Caki2 (cell line): ENCODE data around the gene TSC22D2. TPM values are rescaled to one million over a fixed set of nuclear protein-coding genes. Genes with fewer than 3 reads are reported as not detected.
A peak's percentile ranks its signal among the peaks of the same experiment; 100 is the strongest.

ENCODE experiments used
- DNase-seq: peaks from one replicate; pipeline ENCODE4 v3.0.0-alpha.2; 2015; ENCODE audit warnings: low read depth
- in situ Hi-C: cut with HindIII; loops from 2 replicates; pipeline ENCODE4 v1.10.0; 2016; ENCODE audit warnings: low sequenced_read_pairs, low pct_unique_long_range_greater_than_20kb, mixed read lengths
- total RNA-seq: library from RNA; depleted of rRNA; stranded (reverse); fragments of >200 nt; shearing (Covaris generic); gene quantifications from 2 replicates; pipeline ENCODE4 v1.2.3, GENCODE V29; 2014; ENCODE audit warnings: low replicate concordance

TSC22D2 gene
- total RNA-seq, 1 experiment from 2014 or later: 6.2 TPM

GRCh38 chr3:150433347-150433746, 25.2 kb downstream of the TSC22D2 start:
- in situ Hi-C loops: no loop called here

GRCh38 chr3:150434234-150434633, 26.1 kb downstream of the TSC22D2 start:
- in situ Hi-C loops: no loop called here

More at GRCh38 chr3:150433347-150433746, 25.2 kb downstream of the TSC22D2 start:
- no peak for DNase-seq

GRCh38 chr3:150436161-150436560, 28.1 kb downstream of the TSC22D2 start:
- in situ Hi-C loops: no loop called here
- DNase-seq: no peak

More at GRCh38 chr3:150434234-150434633, 26.1 kb downstream of the TSC22D2 start:
- DNase-seq: no peak

- DNase-seq: peak; percentile 35
- in situ Hi-C loops: no loop called here
Measured at GRCh38 chr3:150439657-150440056, 31.6 kb downstream of the TSC22D2 start.

- DNase-seq: no peak
Measured at GRCh38 chr3:150443331-150443741, 35.2 kb downstream of the TSC22D2 start.

GRCh38 chr3:150444371-150444770, 36.3 kb downstream of the TSC22D2 start:
- no peak for DNase-seq
- in situ Hi-C loops: no loop called here

More at GRCh38 chr3:150443331-150443741, 35.2 kb downstream of the TSC22D2 start:
- in situ Hi-C loops: no loop called here

GRCh38 chr3:150446470-150446977, 38.4 kb downstream of the TSC22D2 start:
- DNase-seq: no peak
- in situ Hi-C loops: no loop called here

GRCh38 chr3:150447084-150447483, 39.0 kb downstream of the TSC22D2 start:
- in situ Hi-C loops: no loop called here

GRCh38 chr3:150447631-150448465, 39.8 kb downstream of the TSC22D2 start:
- in situ Hi-C loops: no loop called here
- peak; percentile 39 for DNase-seq

More at GRCh38 chr3:150447084-150447483, 39.0 kb downstream of the TSC22D2 start:
- DNase-seq: no peak

GRCh38 chr3:150449169-150449721, 41.1 kb downstream of the TSC22D2 start:
- DNase-seq: peak; percentile 50
- in situ Hi-C loops: no loop called here

GRCh38 chr3:150450916-150451315, 42.8 kb downstream of the TSC22D2 start:
- in situ Hi-C loops: no loop called here
- DNase-seq: no peak

GRCh38 chr3:150451329-150452048, 43.4 kb downstream of the TSC22D2 start:
- in situ Hi-C loops: no loop called here
- no peak for DNase-seq

GRCh38 chr3:150453353-150453752, 45.3 kb downstream of the TSC22D2 start:
- in situ Hi-C loops: no loop called here
- no peak for DNase-seq

- in situ Hi-C loops: no loop called here
- no peak for DNase-seq
Measured at GRCh38 chr3:150454085-150454484, 46.0 kb downstream of the TSC22D2 start.

GRCh38 chr3:150454622-150455021, 46.5 kb downstream of the TSC22D2 start:
- DNase-seq: no peak
- in situ Hi-C loops: no loop called here

- in situ Hi-C loops: no loop called here
- DNase-seq: no peak
Measured at GRCh38 chr3:150455341-150455740, 47.2 kb downstream of the TSC22D2 start.

GRCh38 chr3:150458001-150458400, 49.9 kb downstream of the TSC22D2 start:
- DNase-seq: no peak
- in situ Hi-C loops: no loop called here

- in situ Hi-C loops: no loop called here
- DNase-seq: no peak
Measured at GRCh38 chr3:150460484-150460883, 52.4 kb downstream of the TSC22D2 start.

- DNase-seq: no peak
- in situ Hi-C loops: no loop called here
Measured at GRCh38 chr3:150461399-150461798, 53.3 kb downstream of the TSC22D2 start.
